Tibial artery (tissue), 4 donors: ENCODE results near the gene TMPRSS7.

ENCODE experiments used
- DNase-seq, 2 donors: peaks; one replicate each; pipeline ENCODE4 v3.0.0-alpha.2; 2019
- H3K27ac ChIP-seq, 2 donors: fragments of 200-600 bp; sonication (generic) in 1 of 2; 1 replicate in 1 of 2; 2 replicates in 1 of 2; pipeline ENCODE4 v1.5.1; 2018 to 2019; ENCODE audit warnings: mild to moderate bottlenecking in 1 of 2
- H3K27me3 ChIP-seq, 2 donors: fragments of 200-600 bp; sonication (generic) in 1 of 2; one replicate each; pipeline versions ENCODE4 v1.5.1 to v1.6.0; 2016 to 2019
- H3K36me3 ChIP-seq, 3 donors: fragments of 200-600 bp; sonication (generic) in 2 of 3; one replicate each; pipeline ENCODE4 v1.5.1; 2016 to 2019; ENCODE audit warnings: mild to moderate bottlenecking in 2 of 3
- H3K4me1 ChIP-seq, 4 donors: fragments of 200-600 bp; sonication (generic) in 2 of 4; 1 replicate in 3 of 4; 2 replicates in 1 of 4; pipeline ENCODE4 v1.5.1; 2016 to 2019
- H3K4me3 ChIP-seq, 2 donors: fragments of 200-600 bp; sonication (generic) in 1 of 2; 1 replicate in 1 of 2; 2 replicates in 1 of 2; pipeline ENCODE4 v1.5.1; 2018 to 2019; ENCODE audit warnings: mild to moderate bottlenecking in 2 of 2
- H3K9me3 ChIP-seq, 3 donors: fragments of 200-600 bp; sonication (generic) in 1 of 3; one replicate each; pipeline ENCODE4 v1.5.1; 2016 to 2019
- intact Hi-C: fragments of 100-400 bp; cut with DNase I; formaldehyde crosslinking; loops from one replicate; pipeline ENCODE4 v1.15.0; 2023; ENCODE audit warnings: low total_unique reads
- TF ChIP-seq, protein P1 (sequence below), 2 experiments: fragments of 200-600 bp in 1 of 2; fragments of 450-650 bp in 1 of 2; IDR thresholded peaks; one replicate each; pipeline ENCODE4 v1.5.1; 2017 to 2019; ENCODE audit warnings: antibody characterized with exemption in 2 of 2, mild to moderate bottlenecking in 1 of 2, moderate library complexity in 1 of 2

The TMPRSS7 gene

DNA sequence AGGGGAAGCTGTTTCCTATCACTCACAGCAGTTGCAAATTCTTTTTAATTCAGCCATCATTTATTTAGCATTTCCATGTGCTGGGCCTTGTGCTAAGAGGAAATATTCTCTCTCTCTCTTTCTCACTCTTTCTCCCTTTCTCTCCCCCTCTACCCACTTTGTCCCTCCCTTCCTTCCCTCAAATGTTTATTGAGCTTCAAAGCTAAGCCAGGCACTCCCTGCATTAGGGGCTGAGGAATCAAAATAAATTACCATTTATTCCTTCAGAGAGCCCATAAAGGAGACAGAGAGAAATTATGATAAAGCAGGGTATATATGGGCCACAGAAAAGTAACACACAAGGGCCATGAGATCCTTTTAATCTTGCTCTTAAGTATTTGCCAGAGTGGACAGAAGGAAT lies 6.8 kb downstream of the TMPRSS7 start:
- no peak for DNase-seq
- no peaks in the 10 kb centered on the region for H3K4me1 ChIP-seq
- TF ChIP-seq, protein P1, sequence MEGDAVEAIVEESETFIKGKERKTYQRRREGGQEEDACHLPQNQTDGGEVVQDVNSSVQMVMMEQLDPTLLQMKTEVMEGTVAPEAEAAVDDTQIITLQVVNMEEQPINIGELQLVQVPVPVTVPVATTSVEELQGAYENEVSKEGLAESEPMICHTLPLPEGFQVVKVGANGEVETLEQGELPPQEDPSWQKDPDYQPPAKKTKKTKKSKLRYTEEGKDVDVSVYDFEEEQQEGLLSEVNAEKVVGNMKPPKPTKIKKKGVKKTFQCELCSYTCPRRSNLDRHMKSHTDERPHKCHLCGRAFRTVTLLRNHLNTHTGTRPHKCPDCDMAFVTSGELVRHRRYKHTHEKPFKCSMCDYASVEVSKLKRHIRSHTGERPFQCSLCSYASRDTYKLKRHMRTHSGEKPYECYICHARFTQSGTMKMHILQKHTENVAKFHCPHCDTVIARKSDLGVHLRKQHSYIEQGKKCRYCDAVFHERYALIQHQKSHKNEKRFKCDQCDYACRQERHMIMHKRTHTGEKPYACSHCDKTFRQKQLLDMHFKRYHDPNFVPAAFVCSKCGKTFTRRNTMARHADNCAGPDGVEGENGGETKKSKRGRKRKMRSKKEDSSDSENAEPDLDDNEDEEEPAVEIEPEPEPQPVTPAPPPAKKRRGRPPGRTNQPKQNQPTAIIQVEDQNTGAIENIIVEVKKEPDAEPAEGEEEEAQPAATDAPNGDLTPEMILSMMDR (IDR thresholded peaks at IDR 0.05), result no peak
- H3K36me3 ChIP-seq, result no peaks in the 10 kb centered on the region
- H3K27me3 ChIP-seq, result no peaks in the 10 kb centered on the region
- no peak overlapping the region for H3K4me3 ChIP-seq
- no peak overlapping the region for H3K27ac ChIP-seq
- no peaks in the 10 kb centered on the region for H3K9me3 ChIP-seq
- intact Hi-C loops, result no loop called here

DNA sequence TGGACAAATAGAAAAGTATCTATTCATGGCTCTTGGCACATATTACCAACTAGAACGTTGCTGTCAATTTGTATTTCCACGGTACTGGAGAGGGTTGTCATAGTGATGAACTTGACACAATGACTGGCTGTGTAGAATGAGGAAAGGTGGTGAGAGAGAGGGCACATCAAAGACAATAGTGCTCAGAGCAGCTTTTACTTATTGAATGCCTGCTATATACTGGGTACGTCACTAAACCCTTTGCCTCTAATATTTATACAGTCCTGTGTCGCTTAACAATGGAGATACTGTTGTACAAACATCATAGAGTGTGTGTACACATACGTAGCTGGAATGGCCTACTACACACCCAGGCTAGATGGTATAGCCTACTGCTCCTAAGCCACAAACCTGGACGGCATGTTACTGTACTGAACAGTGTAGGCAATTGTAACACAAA lies 8.3 kb downstream of the TMPRSS7 start:
- Histone ChIP-seq H3K4me3 (no peak overlapping the region), H3K9me3 (no peaks in the 10 kb centered on the region), H3K36me3 (no peaks in the 10 kb centered on the region), H3K4me1 (no peaks in the 10 kb centered on the region), H3K27me3 (no peaks in the 10 kb centered on the region), H3K27ac (no peak overlapping the region)
- DNase-seq, result no peak
- TF ChIP-seq, protein P1 (IDR thresholded peaks at IDR 0.05), result no peak
- intact Hi-C loops, result no loop called here

DNA sequence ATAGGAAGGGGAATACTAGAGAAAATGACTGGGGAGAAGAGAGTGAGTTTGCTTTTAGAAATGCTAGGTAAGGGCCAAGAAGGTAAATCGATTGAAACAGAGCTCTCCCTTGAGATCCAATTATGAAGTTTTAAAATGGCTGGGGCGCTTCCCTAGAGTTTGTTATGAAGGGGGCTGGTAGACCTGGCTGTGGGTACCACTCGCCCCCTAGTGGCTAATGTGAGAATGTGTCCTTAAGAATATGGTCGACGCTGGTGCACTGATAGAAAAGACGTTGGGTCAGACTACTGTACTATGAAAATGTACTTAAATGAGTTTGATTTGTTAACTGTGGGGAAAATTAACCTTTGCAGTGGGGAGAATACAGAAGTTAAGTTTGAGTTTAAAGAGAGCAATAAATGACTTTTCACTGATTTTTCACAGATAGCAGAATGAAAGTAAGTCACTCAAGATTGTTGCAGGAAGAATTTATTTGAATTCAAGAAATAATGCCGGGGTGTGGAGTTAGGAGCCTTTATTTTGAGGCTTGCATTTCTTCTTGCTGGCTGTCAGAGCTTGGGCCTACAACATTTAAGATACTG lies 9.2 kb downstream of the TMPRSS7 start:
- intact Hi-C loops, result no loop called here
- H3K27ac ChIP-seq, result no peak overlapping the region
- TF ChIP-seq, protein P1 (IDR thresholded peaks at IDR 0.05), result peak; percentile 68 to 81
- peak in 1 of 2 donors; percentile 23 for DNase-seq
- no peaks in the 10 kb centered on the region for H3K27me3 ChIP-seq
- no peaks in the 10 kb centered on the region for H3K36me3 ChIP-seq
- H3K9me3 ChIP-seq, result no peaks in the 10 kb centered on the region
- H3K4me3 ChIP-seq, result peak overlapping the region in 1 of 2 donors; percentile 23
- H3K4me1 ChIP-seq, result no peaks in the 10 kb centered on the region

DNA sequence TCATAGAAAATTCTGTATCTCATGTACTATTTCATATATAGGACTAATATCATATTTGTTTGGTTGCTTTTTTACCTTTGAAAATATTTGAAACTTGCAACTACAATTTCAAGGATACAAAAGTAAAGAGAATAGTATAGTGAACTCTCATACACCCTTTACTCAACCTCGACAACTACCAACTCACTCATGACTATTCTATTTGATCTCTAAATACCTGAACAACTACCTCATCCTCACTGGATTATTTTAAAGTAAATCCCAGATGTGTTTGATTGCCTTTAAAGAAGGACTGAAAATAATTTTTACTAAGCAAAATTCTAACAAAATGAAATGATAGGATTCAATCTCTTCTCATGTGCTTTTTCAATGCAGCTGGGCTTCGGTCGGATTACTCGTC lies 12.1 kb downstream of the TMPRSS7 start:
- no peak for DNase-seq
- no peaks in the 10 kb centered on the region for H3K4me1 ChIP-seq
- no peak overlapping the region for H3K27ac ChIP-seq
- H3K4me3 ChIP-seq, result no peak overlapping the region
- no peaks in the 10 kb centered on the region for H3K9me3 ChIP-seq
- intact Hi-C loops, result no loop called here
- H3K36me3 ChIP-seq, result no peaks in the 10 kb centered on the region
- H3K27me3 ChIP-seq, result no peaks in the 10 kb centered on the region
- TF ChIP-seq, protein P1 (IDR thresholded peaks at IDR 0.05), result no peak

DNA sequence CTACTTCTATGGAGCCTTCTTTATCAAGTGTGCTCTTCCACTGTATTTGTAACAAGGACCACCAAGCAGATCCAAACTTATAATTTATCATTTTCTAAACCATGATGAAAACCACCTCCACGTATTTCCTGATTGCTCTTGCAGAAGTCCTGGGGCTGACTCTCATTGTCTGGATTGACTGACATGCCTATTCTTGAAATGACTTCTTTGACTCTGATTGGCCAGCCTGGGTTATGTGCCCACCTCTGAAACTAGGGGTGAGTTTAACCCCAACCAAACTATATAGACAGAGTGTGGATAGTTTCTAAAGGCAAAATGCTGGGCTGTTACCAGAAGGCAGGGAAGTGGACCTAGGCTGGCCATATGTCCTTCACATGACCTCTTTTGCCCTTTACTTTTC lies 12.7 kb downstream of the TMPRSS7 start:
- no peak overlapping the region for H3K4me3 ChIP-seq
- H3K9me3 ChIP-seq, result no peaks in the 10 kb centered on the region
- H3K36me3 ChIP-seq, result no peaks in the 10 kb centered on the region
- TF ChIP-seq, protein P1 (IDR thresholded peaks at IDR 0.05), result no peak
- intact Hi-C loops, result no loop called here
- H3K27me3 ChIP-seq, result no peaks in the 10 kb centered on the region
- DNase-seq, result no peak
- no peak overlapping the region for H3K27ac ChIP-seq
- H3K4me1 ChIP-seq, result no peaks in the 10 kb centered on the region

DNA sequence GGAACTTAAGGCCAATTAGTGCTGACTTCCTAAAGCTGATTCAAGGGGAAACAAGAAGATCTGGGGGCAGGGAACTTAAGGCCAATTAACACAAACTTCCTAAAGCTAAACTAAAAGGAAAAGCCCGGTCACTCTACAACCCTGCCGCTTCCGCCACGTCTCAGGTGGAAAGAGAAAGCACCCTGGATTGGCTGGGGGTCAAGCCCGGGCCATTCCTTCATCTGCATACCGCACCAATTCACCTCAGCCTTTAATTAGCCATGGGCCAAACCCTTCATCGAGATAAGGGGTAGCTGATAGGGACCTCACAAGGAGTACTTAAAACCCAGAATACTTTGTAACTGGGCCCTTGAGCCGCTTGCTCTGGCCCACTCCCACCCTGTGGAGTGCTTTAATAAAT lies 14.4 kb downstream of the TMPRSS7 start:
- intact Hi-C loops, result no loop called here
- no peaks in the 10 kb centered on the region for H3K27me3 ChIP-seq
- TF ChIP-seq, protein P1 (IDR thresholded peaks at IDR 0.05), result no peak
- no peaks in the 10 kb centered on the region for H3K4me1 ChIP-seq
- H3K36me3 ChIP-seq, result no peaks in the 10 kb centered on the region
- H3K9me3 ChIP-seq, result no peaks in the 10 kb centered on the region
- H3K4me3 ChIP-seq, result no peak overlapping the region
- H3K27ac ChIP-seq, result no peak overlapping the region
- no peak for DNase-seq
